T-cell (primary cell): ENCODE data around the gene AGFG2. TPM values are rescaled to one million over a fixed set of nuclear protein-coding genes. Genes with fewer than 3 reads are reported as not detected.
A peak's percentile ranks its signal among the peaks of the same experiment; 100 is the strongest.
"Not testable (repeated sequence)": the region's sequence is repeated elsewhere in the genome, so short reads cannot be mapped to it uniquely, and the experiment has no call there.

Experiments used
- ATAC-seq, 4 experiments: fragments of 200-7000 bp in 3 of 4; fragments of 150-1000 bp in 1 of 4; cut with Tn5 transposase; replicated peaks in 1 of 4; 1 replicate in 3 of 4; 2 replicates in 1 of 4; pipeline ENCODE4 v1.10.0; 2021; ENCODE audit warnings: moderate library complexity in 3 of 4, mild to moderate bottlenecking in 2 of 4, moderate number of reproducible peaks in 1 of 4
- CTCF ChIA-PET, 2 donors: fragments of 300-600 bp; sonication (Branson Sonifier 250); formaldehyde crosslinking; loops; one replicate each; lab custom pipeline; 2022; ENCODE audit warnings: antibody characterized with exemption in 2 of 2; lab: Charles Lee
- POLR2A ChIA-PET, 2 donors: fragments of 300-600 bp; sonication (Branson Sonifier 250); formaldehyde crosslinking; loops; one replicate each; lab custom pipeline; 2022; ENCODE audit warnings: antibody characterized with exemption in 2 of 2; lab: Charles Lee
- DNase-seq, 35 experiments: peaks; one replicate each; pipeline versions ENCODE4 v3.0.0 to v3.0.0-alpha.2; 2013 to 2023
- H3K27ac ChIP-seq: one replicate; pipeline ENCODE4 v1.5.1; 2013; ENCODE audit warnings: low read length
- H3K27me3 ChIP-seq, 2 experiments: replicated peaks in 1 of 2; 1 replicate in 1 of 2; 2 replicates in 1 of 2; pipeline versions ENCODE4 v1.6.1 to v1.7.0; 2013; ENCODE audit warnings: low read length in 1 of 2, mixed read lengths in 1 of 2; ENCODE audit not compliant: control insufficient read depth in 2 of 2, insufficient read depth in 2 of 2; ENCODE audit errors: extremely low read depth in 1 of 2
- H3K36me3 ChIP-seq, 2 donors: 1 replicate in 1 of 2; 2 replicates in 1 of 2; pipeline versions ENCODE4 v1.6.1 to v1.7.0; 2013; ENCODE audit warnings: low read length in 1 of 2; ENCODE audit not compliant: control insufficient read depth in 2 of 2, insufficient read depth in 1 of 2; ENCODE audit errors: extremely low read depth in 1 of 2
- H3K4me1 ChIP-seq, 2 experiments: 1 replicate in 1 of 2; 2 replicates in 1 of 2; pipeline versions ENCODE4 v1.6.1 to v1.7.0; 2013; ENCODE audit warnings: low read length in 2 of 2, mixed read lengths in 1 of 2; ENCODE audit not compliant: insufficient read depth in 2 of 2, control insufficient read depth in 1 of 2; ENCODE audit errors: extremely low read depth in 1 of 2
- H3K4me3 ChIP-seq, 2 donors: 1 replicate in 1 of 2; 2 replicates in 1 of 2; pipeline versions ENCODE4 v1.5.1 to v1.7.0; 2013; ENCODE audit warnings: mild to moderate bottlenecking in 2 of 2, low read length in 1 of 2, moderate library complexity in 1 of 2; ENCODE audit not compliant: control insufficient read depth in 1 of 2; ENCODE audit errors: extremely low read depth in 1 of 2
- H3K9me3 ChIP-seq: 2 replicates; pipeline ENCODE4 v1.7.0; 2013
- H3K27ac Mint-ChIP-seq, 2 donors: one replicate each; pipeline ENCODE4 v1.8.0; 2020 to 2021; ENCODE audit warnings: mild to moderate bottlenecking in 2 of 2, mixed read lengths in 2 of 2
- H3K27me3 Mint-ChIP-seq, 2 donors: one replicate each; pipeline ENCODE4 v1.8.0; 2021 to 2022; ENCODE audit warnings: mixed read lengths in 2 of 2
- H3K36me3 Mint-ChIP-seq: one replicate; pipeline ENCODE4 v1.8.0; 2021; ENCODE audit warnings: mixed read lengths
- H3K4me1 Mint-ChIP-seq, 3 donors: one replicate each; pipeline ENCODE4 v1.8.0; 2020 to 2022; ENCODE audit warnings: mixed read lengths in 3 of 3, mild to moderate bottlenecking in 1 of 3
- H3K4me3 Mint-ChIP-seq, 3 donors: one replicate each; pipeline ENCODE4 v1.8.0; 2020 to 2022; ENCODE audit warnings: mild to moderate bottlenecking in 3 of 3, mixed read lengths in 3 of 3, moderate library complexity in 3 of 3
- H3K9me3 Mint-ChIP-seq, 3 donors: one replicate each; pipeline ENCODE4 v1.8.0; 2020 to 2022; ENCODE audit warnings: mixed read lengths in 3 of 3
- WGBS: methylation state at CpG from one replicate; pipeline ENCODE4 v1.1.5; 2013; ENCODE audit warnings: missing lambda C conversion rate; ENCODE audit not compliant: insufficient coverage; 5-methylcytosine and 5-hydroxymethylcytosine counted together
- total RNA-seq, 35 experiments: library from RNA in 6 of 35; stranded (reverse) in 6 of 35; fragments of 120-200 nt in 1 of 35; gene quantifications; one replicate each; pipeline versions ENCODE4 v1.2.1 to v1.2.4 and lab custom pipeline; 2013 to 2026

AGFG2 gene
- total RNA-seq, 5 donors from 2014 or later (not counting 1 experiment from before 2014, with no cell fraction given), result 26.2 to 54.6 (median 40.2) TPM

DNA sequence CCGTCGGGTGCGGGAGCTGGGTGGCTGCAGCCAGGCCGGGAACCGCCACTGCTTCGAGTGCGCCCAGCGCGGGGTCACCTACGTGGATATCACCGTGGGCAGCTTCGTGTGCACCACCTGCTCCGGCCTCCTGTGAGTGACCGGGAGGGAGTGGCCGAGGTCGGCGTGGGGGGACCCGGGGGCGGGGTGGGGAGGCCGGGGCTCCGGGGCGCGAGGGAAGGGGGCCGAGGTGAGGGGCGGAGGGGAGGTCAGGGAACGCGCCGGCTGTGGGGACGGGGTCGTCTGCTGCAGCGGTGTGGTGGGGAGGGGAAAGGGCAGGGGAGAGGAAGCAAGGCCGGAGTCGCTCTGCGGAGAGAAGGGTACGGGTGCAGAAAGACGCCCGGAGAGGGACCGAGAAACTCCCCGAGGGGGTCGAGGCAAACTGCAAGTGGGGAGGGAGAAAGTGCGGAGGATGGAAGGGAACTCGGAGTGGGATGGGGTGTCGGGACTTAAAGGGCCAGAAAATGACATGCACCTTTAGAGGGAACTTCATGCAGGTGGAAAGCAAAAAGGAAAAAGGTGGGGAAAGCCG lies 518 bp downstream of the AGFG2 start:
- Histone ChIP-seq H3K27ac (no peak overlapping the region), H3K4me3 (peak overlapping the region; percentile 71 to 85)

DNA sequence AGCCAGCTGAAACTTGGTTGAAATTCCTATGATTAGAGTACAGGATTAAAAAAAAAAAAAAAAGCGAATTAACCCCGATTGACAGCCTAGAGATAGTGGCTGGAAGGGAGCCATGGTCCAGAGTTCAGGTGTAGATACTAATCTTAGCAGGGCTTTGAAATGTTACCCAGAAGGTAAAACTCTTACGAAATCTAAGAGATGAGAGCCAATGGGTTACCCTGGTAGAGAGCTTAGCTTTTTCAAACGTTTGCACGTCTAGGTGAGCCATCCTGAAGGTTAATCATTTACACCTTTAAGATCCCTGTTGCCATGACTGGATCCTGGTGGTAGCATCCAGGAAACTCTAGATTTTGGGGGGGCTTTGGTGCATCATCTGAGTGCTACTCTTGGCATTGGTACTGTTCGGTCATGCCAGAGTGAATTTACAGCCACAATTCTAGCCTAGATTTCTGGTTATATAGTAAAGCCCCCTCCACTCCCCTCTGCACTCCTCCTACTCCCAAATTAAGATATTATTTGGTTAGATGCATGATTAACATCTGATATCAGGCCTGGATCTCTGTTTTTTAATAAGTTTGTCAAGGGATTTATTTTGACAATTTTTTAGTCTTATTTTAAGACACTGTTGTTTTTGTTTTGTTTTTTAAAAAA lies 1.2 kb downstream of the AGFG2 start:
- Mint-ChIP-seq H3K4me1 (peaks cover 61 to 68% (median 64%) of the 10 kb centered on the region in 3 donors), H3K27me3 (no peaks in the 10 kb centered on the region), H3K36me3 (no peaks in the 10 kb centered on the region), H3K27ac (peak overlapping the region; percentile 98), H3K4me3 (peak overlapping the region; percentile 96 to 99 (median 99)), H3K9me3 (no peaks in the 10 kb centered on the region)
- Histone ChIP-seq H3K27ac (no peak overlapping the region), H3K4me1 (peaks cover 25 to 59% of the 10 kb centered on the region in 2 experiments), H3K36me3 (no peaks in the 10 kb centered on the region), H3K9me3 (no peaks in the 10 kb centered on the region), H3K27me3 (no peaks in the 10 kb centered on the region), H3K4me3 (peak overlapping the region; percentile 71 to 85)
- POLR2A ChIA-PET, result interaction anchor here in 1 of 2 donors (0.5 kb wide), 1 partner anchor 60 kb away, joined by 4 read pairs; no protein-coding TSS in a partner anchor
- no CpG with 5 or more reads among the region's 6 CpGs for WGBS
- ATAC-seq (no peak), DNase-seq (no peak)
- CTCF ChIA-PET, result interaction anchor here (0.6 to 3.0 kb wide), 2 partner anchors 19 to 46 kb away, joined by 4 to 13 read pairs; no protein-coding TSS in a partner anchor

More for the DNA sequence above, 518 bp downstream of the AGFG2 start:
- Histone ChIP-seq H3K4me1 (peaks cover 20 to 53% of the 10 kb centered on the region in 2 experiments), H3K36me3 (no peaks in the 10 kb centered on the region), H3K27me3 (no peaks in the 10 kb centered on the region), H3K9me3 (no peaks in the 10 kb centered on the region)
- Mint-ChIP-seq H3K36me3 (no peaks in the 10 kb centered on the region), H3K27me3 (no peaks in the 10 kb centered on the region), H3K4me1 (peaks cover 54 to 61% (median 57%) of the 10 kb centered on the region in 3 donors), H3K9me3 (no peaks in the 10 kb centered on the region), H3K4me3 (peak overlapping the region; percentile 96 to 99 (median 99)), H3K27ac (peak overlapping the region; percentile 83 to 93)
- ATAC-seq (no peak), DNase-seq (peak in 1 of 35 experiments; percentile 24)
- CTCF ChIA-PET, result interaction anchor here (0.6 to 3.4 kb wide), 7 partner anchors 10 to 71 kb away, joined by 3 to 14 read pairs (median 6); partner anchors contain the start of gene NYAP1 (in 1 of the 2)
- under 1% methylated on average over 32 of the region's 44 CpGs for WGBS
- POLR2A ChIA-PET, result interaction anchor here in 1 of 2 donors (0.6 kb wide), 1 partner anchor 339 kb away, joined by 3 read pairs; no protein-coding TSS in a partner anchor

DNA sequence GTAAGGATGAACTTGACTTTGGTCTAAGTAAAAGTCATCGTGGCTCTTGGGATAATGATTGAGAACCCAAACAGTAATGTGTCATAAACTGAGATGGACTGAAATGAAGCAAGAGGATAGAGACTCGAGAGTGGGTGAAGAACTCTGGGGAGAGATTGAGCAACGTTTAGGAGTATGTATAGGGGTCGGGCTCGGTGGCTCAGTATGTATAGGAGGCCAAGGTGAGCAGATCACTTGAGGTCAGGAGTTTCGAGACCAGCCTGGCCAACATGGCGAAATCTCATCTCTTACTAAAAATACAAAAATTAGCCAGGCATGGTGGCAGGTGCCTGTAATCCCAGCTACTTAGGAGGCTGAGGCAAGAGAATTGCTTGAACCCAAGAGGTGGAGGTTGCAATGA lies 2.3 kb downstream of the AGFG2 start:
- ATAC-seq, H3K36me3 Mint-ChIP-seq, H3K36me3 ChIP-seq, H3K9me3 ChIP-seq, DNase-seq, H3K27me3 ChIP-seq, POLR2A ChIA-PET, H3K9me3 Mint-ChIP-seq, H3K4me3 ChIP-seq, H3K27me3 Mint-ChIP-seq: not testable (repeated sequence)
- peak overlapping the region; percentile 96 to 99 (median 99) for H3K4me3 Mint-ChIP-seq
- peaks cover 72 to 79% (median 75%) of the 10 kb centered on the region in 3 donors for H3K4me1 Mint-ChIP-seq
- CTCF ChIA-PET, result interaction anchor here in 1 of 2 donors (1.7 kb wide), 1 partner anchor 18 kb away, joined by 12 read pairs; no protein-coding TSS in a partner anchor
- WGBS, result 13% methylated on average over 1 of the region's 7 CpGs
- peak overlapping the region; percentile 98 for H3K27ac Mint-ChIP-seq
- Histone ChIP-seq H3K27ac (peak overlapping the region; percentile 12), H3K4me1 (peaks cover 36 to 71% of the 10 kb centered on the region in 2 experiments)

DNA sequence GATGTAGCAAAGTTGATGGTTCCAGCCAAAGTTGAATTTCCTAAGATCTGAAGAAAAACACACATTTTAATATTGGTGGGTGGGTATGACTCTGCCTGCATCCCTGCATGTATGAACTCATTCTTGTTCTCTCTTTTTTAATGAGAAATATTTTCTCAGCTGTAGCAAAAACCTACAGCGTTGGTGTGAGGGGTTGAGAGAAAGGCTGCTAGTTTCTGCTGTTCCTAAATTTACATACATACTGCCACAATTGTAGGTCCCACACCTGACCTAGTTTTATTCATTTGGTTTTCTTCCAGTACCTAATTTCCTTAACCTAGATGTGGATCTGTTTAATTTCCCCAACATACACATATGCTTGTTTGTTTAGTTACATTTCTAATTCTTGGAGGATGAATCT lies 4.6 kb downstream of the AGFG2 start:
- WGBS, result no CpG with 5 or more reads among the region's 1 CpG

DNA sequence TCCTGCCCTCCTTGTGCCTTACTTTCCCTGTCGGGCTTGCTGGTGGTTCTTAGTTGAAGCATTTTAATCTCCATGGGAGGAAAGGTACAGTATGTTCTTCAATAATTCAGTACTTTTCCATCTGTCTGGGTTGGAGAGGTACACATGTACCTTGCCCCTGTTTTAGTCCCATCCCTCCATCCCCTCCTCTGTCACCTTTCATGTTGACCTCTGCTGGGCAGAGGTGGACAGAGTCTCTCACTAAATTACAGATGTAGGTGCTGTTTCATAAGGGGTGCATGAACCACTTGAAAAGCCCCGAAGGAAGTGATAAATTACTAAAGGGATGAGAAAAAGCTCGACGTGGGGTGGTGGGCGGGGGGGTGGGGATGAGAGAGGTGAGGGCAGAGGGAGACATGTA lies 5.4 kb downstream of the AGFG2 start:
- POLR2A ChIA-PET, result interaction anchor here in 1 of 2 donors (0.6 kb wide), 1 partner anchor 83 kb away, joined by 3 read pairs; no protein-coding TSS in a partner anchor
- ATAC-seq, result no peak
- Histone ChIP-seq H3K36me3 (peaks cover 0 to 5% of the 10 kb centered on the region in 2 donors), H3K27ac (peak overlapping the region; percentile 76), H3K4me3 (no peak overlapping the region), H3K4me1 (peaks cover 50 to 96% of the 10 kb centered on the region in 2 experiments), H3K27me3 (no peaks in the 10 kb centered on the region), H3K9me3 (no peaks in the 10 kb centered on the region)
- no peaks in the 10 kb centered on the region for H3K9me3 Mint-ChIP-seq
- H3K4me1 Mint-ChIP-seq, result peaks cover 92 to 97% (median 96%) of the 10 kb centered on the region in 3 donors
- CTCF ChIA-PET, result interaction anchor here (0.5 to 1.4 kb wide), 7 partner anchors 11 to 90 kb away, joined by 3 to 6 read pairs (median 4); no protein-coding TSS in a partner anchor
- 9% methylated on average over 4 of the region's 5 CpGs for WGBS
- DNase-seq, result no peak
- no peaks in the 10 kb centered on the region for H3K27me3 Mint-ChIP-seq
- H3K4me3 Mint-ChIP-seq, result peak overlapping the region; percentile 76 to 99 (median 99)
- peaks cover 5% of the 10 kb centered on the region for H3K36me3 Mint-ChIP-seq
- H3K27ac Mint-ChIP-seq, result peak overlapping the region; percentile 98

More for the DNA sequence above, 4.6 kb downstream of the AGFG2 start:
- Histone ChIP-seq H3K4me3 (no peak overlapping the region), H3K9me3 (no peaks in the 10 kb centered on the region), H3K4me1 (peaks cover 50 to 90% of the 10 kb centered on the region in 2 experiments), H3K36me3 (no peaks in the 10 kb centered on the region), H3K27ac (peak overlapping the region; percentile 76), H3K27me3 (no peaks in the 10 kb centered on the region)
- Mint-ChIP-seq H3K27me3 (no peaks in the 10 kb centered on the region), H3K4me3 (peak overlapping the region; percentile 65 to 99 (median 99)), H3K27ac (peak overlapping the region; percentile 98), H3K36me3 (peaks cover under 1% of the 10 kb centered on the region), H3K9me3 (no peaks in the 10 kb centered on the region), H3K4me1 (peaks cover 89 to 97% (median 93%) of the 10 kb centered on the region in 3 donors)
- POLR2A ChIA-PET, result no interaction called here
- CTCF ChIA-PET, result interaction anchor here (0.6 to 1.4 kb wide), 3 partner anchors 20 to 89 kb away, joined by 3 to 6 read pairs (median 3); no protein-coding TSS in a partner anchor
- ATAC-seq (no peak), DNase-seq (no peak)

DNA sequence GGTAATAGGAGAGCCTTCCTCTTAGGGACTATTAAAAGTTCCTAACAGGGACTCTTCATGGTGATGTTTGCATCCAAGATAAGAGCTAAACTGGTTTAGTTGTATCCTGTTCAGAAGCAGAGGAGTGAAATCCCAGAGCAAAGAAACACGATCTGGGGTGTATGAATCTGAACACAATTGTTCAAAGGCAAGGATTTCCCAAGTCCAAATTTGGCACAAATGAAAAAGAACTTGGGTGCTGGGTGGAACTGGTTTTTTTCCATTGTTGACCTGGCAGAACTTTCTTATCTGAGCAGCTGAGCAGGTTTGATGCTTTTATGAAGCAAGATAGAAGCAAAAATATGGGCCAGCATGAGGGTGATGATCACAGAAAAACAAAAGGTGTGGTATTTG lies 6.0 kb downstream of the AGFG2 start:
- DNase-seq (no peak), ATAC-seq (no peak)
- Mint-ChIP-seq H3K9me3 (no peaks in the 10 kb centered on the region), H3K4me3 (peak overlapping the region; percentile 76 to 99 (median 99)), H3K27me3 (no peaks in the 10 kb centered on the region), H3K4me1 (peaks cover 92 to 97% (median 93%) of the 10 kb centered on the region in 3 donors), H3K27ac (peak overlapping the region; percentile 98), H3K36me3 (peaks cover 5% of the 10 kb centered on the region)
- CTCF ChIA-PET, result interaction anchor here in 1 of 2 donors (0.6 to 1.4 kb wide), 4 partner anchors 19 to 91 kb away, joined by 3 to 4 read pairs (median 4); partner anchors contain the start of genes FBXO24 and LRCH4
- Histone ChIP-seq H3K36me3 (peaks cover 0 to 7% of the 10 kb centered on the region in 2 donors), H3K9me3 (no peaks in the 10 kb centered on the region), H3K4me1 (peaks cover 46 to 98% of the 10 kb centered on the region in 2 experiments), H3K4me3 (no peak overlapping the region), H3K27me3 (no peaks in the 10 kb centered on the region), H3K27ac (peak overlapping the region; percentile 76)
- WGBS, result 0% methylated on average over 1 of the region's 1 CpG
- POLR2A ChIA-PET, result no interaction called here
